ENCODE measurements around the gene NISCH.

DNA sequence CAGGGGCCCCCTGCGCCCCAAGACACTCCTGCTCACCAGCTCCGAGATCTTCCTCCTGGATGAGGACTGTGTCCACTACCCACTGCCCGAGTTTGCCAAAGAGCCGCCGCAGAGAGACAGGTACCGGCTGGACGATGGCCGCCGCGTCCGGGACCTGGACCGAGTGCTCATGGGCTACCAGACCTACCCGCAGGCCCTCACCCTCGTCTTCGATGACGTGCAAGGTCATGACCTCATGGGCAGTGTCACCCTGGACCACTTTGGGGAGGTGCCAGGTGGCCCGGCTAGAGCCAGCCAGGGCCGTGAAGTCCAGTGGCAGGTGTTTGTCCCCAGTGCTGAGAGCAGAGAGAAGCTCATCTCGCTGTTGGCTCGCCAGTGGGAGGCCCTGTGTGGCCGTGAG lies 36.7 kb downstream of the NISCH start:
- TF ChIP-seq, protein P1, sequence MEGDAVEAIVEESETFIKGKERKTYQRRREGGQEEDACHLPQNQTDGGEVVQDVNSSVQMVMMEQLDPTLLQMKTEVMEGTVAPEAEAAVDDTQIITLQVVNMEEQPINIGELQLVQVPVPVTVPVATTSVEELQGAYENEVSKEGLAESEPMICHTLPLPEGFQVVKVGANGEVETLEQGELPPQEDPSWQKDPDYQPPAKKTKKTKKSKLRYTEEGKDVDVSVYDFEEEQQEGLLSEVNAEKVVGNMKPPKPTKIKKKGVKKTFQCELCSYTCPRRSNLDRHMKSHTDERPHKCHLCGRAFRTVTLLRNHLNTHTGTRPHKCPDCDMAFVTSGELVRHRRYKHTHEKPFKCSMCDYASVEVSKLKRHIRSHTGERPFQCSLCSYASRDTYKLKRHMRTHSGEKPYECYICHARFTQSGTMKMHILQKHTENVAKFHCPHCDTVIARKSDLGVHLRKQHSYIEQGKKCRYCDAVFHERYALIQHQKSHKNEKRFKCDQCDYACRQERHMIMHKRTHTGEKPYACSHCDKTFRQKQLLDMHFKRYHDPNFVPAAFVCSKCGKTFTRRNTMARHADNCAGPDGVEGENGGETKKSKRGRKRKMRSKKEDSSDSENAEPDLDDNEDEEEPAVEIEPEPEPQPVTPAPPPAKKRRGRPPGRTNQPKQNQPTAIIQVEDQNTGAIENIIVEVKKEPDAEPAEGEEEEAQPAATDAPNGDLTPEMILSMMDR (IDR thresholded peaks at IDR 0.05; ENCODE audit: insufficient read depth, low read length), result no peak
- TF ChIP-seq POLR2AphosphoS5 (IDR thresholded peaks at IDR 0.05; ENCODE audit: low read depth), result no peak
- no peak for TF ChIP-seq SPI1 (IDR thresholded peaks at IDR 0.05; ENCODE audit: borderline replicate concordance, low read depth)
- TF ChIP-seq, protein P2, sequence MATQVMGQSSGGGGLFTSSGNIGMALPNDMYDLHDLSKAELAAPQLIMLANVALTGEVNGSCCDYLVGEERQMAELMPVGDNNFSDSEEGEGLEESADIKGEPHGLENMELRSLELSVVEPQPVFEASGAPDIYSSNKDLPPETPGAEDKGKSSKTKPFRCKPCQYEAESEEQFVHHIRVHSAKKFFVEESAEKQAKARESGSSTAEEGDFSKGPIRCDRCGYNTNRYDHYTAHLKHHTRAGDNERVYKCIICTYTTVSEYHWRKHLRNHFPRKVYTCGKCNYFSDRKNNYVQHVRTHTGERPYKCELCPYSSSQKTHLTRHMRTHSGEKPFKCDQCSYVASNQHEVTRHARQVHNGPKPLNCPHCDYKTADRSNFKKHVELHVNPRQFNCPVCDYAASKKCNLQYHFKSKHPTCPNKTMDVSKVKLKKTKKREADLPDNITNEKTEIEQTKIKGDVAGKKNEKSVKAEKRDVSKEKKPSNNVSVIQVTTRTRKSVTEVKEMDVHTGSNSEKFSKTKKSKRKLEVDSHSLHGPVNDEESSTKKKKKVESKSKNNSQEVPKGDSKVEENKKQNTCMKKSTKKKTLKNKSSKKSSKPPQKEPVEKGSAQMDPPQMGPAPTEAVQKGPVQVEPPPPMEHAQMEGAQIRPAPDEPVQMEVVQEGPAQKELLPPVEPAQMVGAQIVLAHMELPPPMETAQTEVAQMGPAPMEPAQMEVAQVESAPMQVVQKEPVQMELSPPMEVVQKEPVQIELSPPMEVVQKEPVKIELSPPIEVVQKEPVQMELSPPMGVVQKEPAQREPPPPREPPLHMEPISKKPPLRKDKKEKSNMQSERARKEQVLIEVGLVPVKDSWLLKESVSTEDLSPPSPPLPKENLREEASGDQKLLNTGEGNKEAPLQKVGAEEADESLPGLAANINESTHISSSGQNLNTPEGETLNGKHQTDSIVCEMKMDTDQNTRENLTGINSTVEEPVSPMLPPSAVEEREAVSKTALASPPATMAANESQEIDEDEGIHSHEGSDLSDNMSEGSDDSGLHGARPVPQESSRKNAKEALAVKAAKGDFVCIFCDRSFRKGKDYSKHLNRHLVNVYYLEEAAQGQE (IDR thresholded peaks at IDR 0.05; ENCODE audit: insufficient replicate concordance, low read depth), result no peak
- no peak for TF ChIP-seq GABPA (IDR thresholded peaks at IDR 0.05; ENCODE audit: low read depth)

Measured in HL-60 (cell line).